Osteocyte (in vitro differentiated cells): Measurements from ENCODE around the gene CAP2. TPM values are rescaled to one million over a fixed set of nuclear protein-coding genes. Genes with fewer than 3 reads are reported as not detected.

Source experiments
- DNase-seq: peaks from one replicate; pipeline ENCODE4 v3.0.0; 2021; ENCODE audit warnings: mixed read lengths; ENCODE audit not compliant: unreplicated experiment; ENCODE audit errors: extremely low spot score
- H3K27ac Mint-ChIP-seq: one replicate; pipeline ENCODE4 v1.8.0; 2021; ENCODE audit warnings: mild to moderate bottlenecking, mixed read lengths; ENCODE audit not compliant: unreplicated experiment
- H3K27me3 Mint-ChIP-seq: one replicate; pipeline ENCODE4 v1.8.0; 2021; ENCODE audit warnings: mixed read lengths; ENCODE audit not compliant: unreplicated experiment
- H3K36me3 Mint-ChIP-seq: one replicate; pipeline ENCODE4 v1.8.0; 2021; ENCODE audit warnings: mixed read lengths; ENCODE audit not compliant: unreplicated experiment
- H3K4me1 Mint-ChIP-seq: one replicate; pipeline ENCODE4 v1.8.0; 2021; ENCODE audit warnings: mixed read lengths; ENCODE audit not compliant: unreplicated experiment
- H3K4me3 Mint-ChIP-seq: one replicate; pipeline ENCODE4 v1.8.0; 2021; ENCODE audit warnings: mild to moderate bottlenecking, moderate library complexity, mixed read lengths; ENCODE audit not compliant: unreplicated experiment
- H3K9me3 Mint-ChIP-seq: one replicate; pipeline ENCODE4 v1.8.0; 2021; ENCODE audit warnings: mixed read lengths; ENCODE audit not compliant: unreplicated experiment
- CTCF ChIP-seq: fragments of 200-600 bp; sonication (generic); IDR thresholded peaks from 2 replicates; pipeline ENCODE4 v1.5.0; 2021; ENCODE audit warnings: antibody characterized with exemption, mild to moderate bottlenecking, moderate library complexity
- total RNA-seq: library from RNA; stranded (reverse); gene quantifications from 2 replicates; pipeline ENCODE4 v1.2.1, GENCODE V29; 2021

Gene CAP2
- total RNA-seq, 1 donor from 2014 or later: 71.8 TPM

- Mint-ChIP-seq H3K27me3 (no peaks in the 10 kb centered on the region), H3K36me3 (peaks cover 28% of the 10 kb centered on the region), H3K4me3 (no peak overlapping the region), H3K27ac (no peak overlapping the region), H3K9me3 (no peaks in the 10 kb centered on the region), H3K4me1 (peaks cover 18% of the 10 kb centered on the region)
- DNase-seq: no peak
- no peak for TF ChIP-seq CTCF
Measured at GRCh38 chr6:17480476-17480875, 87.1 kb downstream of the CAP2 start.

- Mint-ChIP-seq H3K27ac (no peak overlapping the region), H3K4me3 (no peak overlapping the region), H3K36me3 (peaks cover 31% of the 10 kb centered on the region), H3K9me3 (no peaks in the 10 kb centered on the region), H3K27me3 (no peaks in the 10 kb centered on the region), H3K4me1 (peaks cover 7% of the 10 kb centered on the region)
- no peak for DNase-seq
- TF ChIP-seq CTCF: no peak
Measured at GRCh38 chr6:17482711-17483110, 89.3 kb downstream of the CAP2 start.

GRCh38 chr6:17483391-17484016 lies 90.1 kb downstream of the CAP2 start:
- peaks cover 7% of the 10 kb centered on the region for H3K4me1 Mint-ChIP-seq
- no peaks in the 10 kb centered on the region for H3K9me3 Mint-ChIP-seq
- no peak overlapping the region for H3K4me3 Mint-ChIP-seq
- TF ChIP-seq CTCF: no peak
- no peak for DNase-seq
- peaks cover 36% of the 10 kb centered on the region for H3K36me3 Mint-ChIP-seq
- H3K27me3 Mint-ChIP-seq: no peaks in the 10 kb centered on the region
- H3K27ac Mint-ChIP-seq: no peak overlapping the region

- no peak overlapping the region for H3K4me3 Mint-ChIP-seq
- H3K4me1 Mint-ChIP-seq: peaks cover 7% of the 10 kb centered on the region
- no peak for TF ChIP-seq CTCF
- H3K27ac Mint-ChIP-seq: no peak overlapping the region
- no peaks in the 10 kb centered on the region for H3K9me3 Mint-ChIP-seq
- no peaks in the 10 kb centered on the region for H3K27me3 Mint-ChIP-seq
- DNase-seq: no peak
- peaks cover 36% of the 10 kb centered on the region for H3K36me3 Mint-ChIP-seq
Measured at GRCh38 chr6:17484201-17484849, 90.9 kb downstream of the CAP2 start.

GRCh38 chr6:17485181-17485580 lies 91.8 kb downstream of the CAP2 start:
- H3K27me3 Mint-ChIP-seq: no peaks in the 10 kb centered on the region
- no peak overlapping the region for H3K4me3 Mint-ChIP-seq
- H3K27ac Mint-ChIP-seq: no peak overlapping the region
- no peak for TF ChIP-seq CTCF
- peaks cover 36% of the 10 kb centered on the region for H3K36me3 Mint-ChIP-seq
- peaks cover 15% of the 10 kb centered on the region for H3K4me1 Mint-ChIP-seq
- H3K9me3 Mint-ChIP-seq: no peaks in the 10 kb centered on the region
- DNase-seq: no peak
